ENCODE measurements around the gene SEMA6B.

SEMA6B gene

GRCh38 chr19:4581666-4582553 lies 22.4 kb upstream of the SEMA6B start:
- no peak overlapping the region for H3K18ac ChIP-seq (ENCODE audit: low read length)
- no peak overlapping the region for H3K9ac ChIP-seq (ENCODE audit: low read length)
- no peak overlapping the region for H3K4me3 ChIP-seq (ENCODE audit: low read depth, low read length)
- H2BK12ac ChIP-seq (ENCODE audit: low read length), result no peak overlapping the region
- H3K14ac ChIP-seq (ENCODE audit: low read length), result no peak overlapping the region
- WGBS (ENCODE audit: extremely low coverage, insufficient coverage, insufficient read length), result no CpG with 5 or more reads among the region's 57 CpGs
- no peak overlapping the region for H2AK5ac ChIP-seq (ENCODE audit: low read length)
- H3K27ac ChIP-seq (ENCODE audit: low read depth, low read length), result no peak overlapping the region
- H3K23ac ChIP-seq (ENCODE audit: low read length), result no peak overlapping the region
- peaks cover 7% of the 10 kb centered on the region in 2 experiments for H3K4me1 ChIP-seq (ENCODE audit: control insufficient read depth in 1 of 2, insufficient read depth in 2 of 2, low read length in 2 of 2)
- H3K4me2 ChIP-seq (ENCODE audit: low read length), result peak overlapping the region; percentile 64
- H4K91ac ChIP-seq (ENCODE audit: low read depth, low read length), result no peak overlapping the region
- H2BK5ac ChIP-seq (ENCODE audit: low read depth, low read length, poor library complexity), result no peak overlapping the region
- no peak overlapping the region for H2BK120ac ChIP-seq (ENCODE audit: insufficient read depth, low read length, poor library complexity)
- H2AFZ ChIP-seq (ENCODE audit: insufficient read depth, low read length, poor library complexity), result no peak overlapping the region
- peaks cover 36% of the 10 kb centered on the region for H3K27me3 ChIP-seq (ENCODE audit: insufficient read depth, low read length)
- no peaks in the 10 kb centered on the region for H3K36me3 ChIP-seq (ENCODE audit: control insufficient read depth in 1 of 2, insufficient read depth in 2 of 2, low read length in 2 of 2)
- H4K12ac ChIP-seq (ENCODE audit: low read depth, low read length), result no peak overlapping the region
- H3K4ac ChIP-seq (ENCODE audit: low read depth, low read length), result no peak overlapping the region
- H4K8ac ChIP-seq (ENCODE audit: low read depth, low read length), result no peak overlapping the region
- H3K79me1 ChIP-seq (ENCODE audit: low read length), result peaks cover 3% of the 10 kb centered on the region
- no peak for DNase-seq
- H3K9me3 ChIP-seq (ENCODE audit: insufficient read depth, low read depth, low read length), result no peaks in the 10 kb centered on the region
- no peaks in the 10 kb centered on the region for H3K79me2 ChIP-seq (ENCODE audit: control insufficient read depth, insufficient read depth, low read length, poor library complexity)

DNA sequence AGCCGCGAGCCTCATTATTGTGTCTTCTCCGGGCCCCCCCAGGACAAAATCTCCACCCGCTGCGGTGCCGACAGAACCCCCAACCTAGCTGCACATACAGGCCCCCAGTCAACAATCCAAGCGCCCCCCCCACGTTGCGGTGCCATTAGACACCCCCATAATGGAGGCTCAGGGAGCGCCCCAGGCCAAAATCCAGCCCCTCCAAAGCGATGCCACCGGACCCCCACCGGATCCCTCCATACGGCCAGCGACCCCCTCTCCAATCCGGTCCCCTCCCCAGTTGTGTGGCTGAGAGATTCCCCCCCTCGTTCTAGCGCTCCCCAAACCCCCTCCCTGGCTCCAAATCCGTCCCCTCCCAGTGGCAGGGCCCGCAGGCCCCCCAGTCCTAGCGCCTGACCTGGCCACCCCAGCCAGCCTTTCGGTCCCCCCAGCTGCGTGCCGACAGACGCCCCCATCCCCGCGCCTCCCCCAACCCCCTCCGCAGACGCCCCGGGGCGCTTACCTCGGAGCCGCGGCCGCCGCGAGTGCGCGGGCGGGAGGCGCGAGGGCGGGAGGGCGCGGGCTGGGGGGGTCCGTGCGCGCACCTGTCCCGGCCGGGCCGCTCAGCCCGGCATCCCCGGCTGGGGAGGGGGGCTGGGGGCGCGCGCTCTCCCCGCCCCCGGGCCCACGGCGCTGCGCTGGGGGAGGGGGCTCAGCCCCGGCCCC lies 21.6 kb upstream of the SEMA6B start:
- Histone ChIP-seq H3K4me3 (ENCODE audit: low read depth, low read length) (no peak overlapping the region), H3K4me2 (ENCODE audit: low read length) (peak overlapping the region; percentile 64), H3K18ac (ENCODE audit: low read length) (no peak overlapping the region), H2AK5ac (ENCODE audit: low read length) (no peak overlapping the region), H2BK120ac (ENCODE audit: insufficient read depth, low read length, poor library complexity) (no peak overlapping the region), H2AFZ (ENCODE audit: insufficient read depth, low read length, poor library complexity) (no peak overlapping the region), H3K79me1 (ENCODE audit: low read length) (peaks cover 3% of the 10 kb centered on the region), H4K12ac (ENCODE audit: low read depth, low read length) (no peak overlapping the region), H3K4ac (ENCODE audit: low read depth, low read length) (no peak overlapping the region), H3K4me1 (ENCODE audit: control insufficient read depth in 1 of 2, insufficient read depth in 2 of 2, low read length in 2 of 2) (peaks cover 7% of the 10 kb centered on the region in 2 experiments), H3K9ac (ENCODE audit: low read length) (no peak overlapping the region), H4K8ac (ENCODE audit: low read depth, low read length) (no peak overlapping the region), H3K36me3 (ENCODE audit: control insufficient read depth in 1 of 2, insufficient read depth in 2 of 2, low read length in 2 of 2) (no peaks in the 10 kb centered on the region), H2BK5ac (ENCODE audit: low read depth, low read length, poor library complexity) (no peak overlapping the region), H3K9me3 (ENCODE audit: insufficient read depth, low read depth, low read length) (no peaks in the 10 kb centered on the region), H4K91ac (ENCODE audit: low read depth, low read length) (no peak overlapping the region), H3K27me3 (ENCODE audit: insufficient read depth, low read length) (peaks cover 36% of the 10 kb centered on the region), H3K14ac (ENCODE audit: low read length) (no peak overlapping the region), H2BK12ac (ENCODE audit: low read length) (no peak overlapping the region), H3K79me2 (ENCODE audit: control insufficient read depth, insufficient read depth, low read length, poor library complexity) (no peaks in the 10 kb centered on the region), H3K27ac (ENCODE audit: low read depth, low read length) (no peak overlapping the region), H3K23ac (ENCODE audit: low read length) (no peak overlapping the region)
- DNase-seq, result no peak
- WGBS (ENCODE audit: extremely low coverage, insufficient coverage, insufficient read length), result no CpG with 5 or more reads among the region's 62 CpGs

- H3K9me3 ChIP-seq (ENCODE audit: insufficient read depth, low read depth, low read length), result no peaks in the 10 kb centered on the region
- no CpG with 5 or more reads among the region's 50 CpGs for WGBS (ENCODE audit: extremely low coverage, insufficient coverage, insufficient read length)
- no peak overlapping the region for H2AK5ac ChIP-seq (ENCODE audit: low read length)
- H3K79me2 ChIP-seq (ENCODE audit: control insufficient read depth, insufficient read depth, low read length, poor library complexity), result no peaks in the 10 kb centered on the region
- H3K4me2 ChIP-seq (ENCODE audit: low read length), result peak overlapping the region; percentile 14
- no peak overlapping the region for H2AFZ ChIP-seq (ENCODE audit: insufficient read depth, low read length, poor library complexity)
- H2BK120ac ChIP-seq (ENCODE audit: insufficient read depth, low read length, poor library complexity), result no peak overlapping the region
- no peak overlapping the region for H2BK5ac ChIP-seq (ENCODE audit: low read depth, low read length, poor library complexity)
- peaks cover 11 to 12% of the 10 kb centered on the region in 2 experiments for H3K4me1 ChIP-seq (ENCODE audit: control insufficient read depth in 1 of 2, insufficient read depth in 2 of 2, low read length in 2 of 2)
- no peak overlapping the region for H3K14ac ChIP-seq (ENCODE audit: low read length)
- H3K27ac ChIP-seq (ENCODE audit: low read depth, low read length), result no peak overlapping the region
- no peak overlapping the region for H3K23ac ChIP-seq (ENCODE audit: low read length)
- no peak overlapping the region for H3K4ac ChIP-seq (ENCODE audit: low read depth, low read length)
- DNase-seq, result no peak
- H3K9ac ChIP-seq (ENCODE audit: low read length), result no peak overlapping the region
- H2BK12ac ChIP-seq (ENCODE audit: low read length), result no peak overlapping the region
- H4K12ac ChIP-seq (ENCODE audit: low read depth, low read length), result no peak overlapping the region
- peaks cover 36% of the 10 kb centered on the region for H3K27me3 ChIP-seq (ENCODE audit: insufficient read depth, low read length)
- H4K91ac ChIP-seq (ENCODE audit: low read depth, low read length), result no peak overlapping the region
- peaks cover 6% of the 10 kb centered on the region for H3K79me1 ChIP-seq (ENCODE audit: low read length)
- H3K18ac ChIP-seq (ENCODE audit: low read length), result no peak overlapping the region
- H3K4me3 ChIP-seq (ENCODE audit: low read depth, low read length), result no peak overlapping the region
- H3K36me3 ChIP-seq (ENCODE audit: control insufficient read depth in 1 of 2, insufficient read depth in 2 of 2, low read length in 2 of 2), result no peaks in the 10 kb centered on the region
- H4K8ac ChIP-seq (ENCODE audit: low read depth, low read length), result no peak overlapping the region
These were observed 20.8 kb upstream of the SEMA6B start for GRCh38 chr19:4580021-4580901.

GRCh38 chr19:4579389-4579788 lies 19.9 kb upstream of the SEMA6B start:
- Histone ChIP-seq H2AFZ (ENCODE audit: insufficient read depth, low read length, poor library complexity) (no peak overlapping the region), H2BK120ac (ENCODE audit: insufficient read depth, low read length, poor library complexity) (no peak overlapping the region), H3K9me3 (ENCODE audit: insufficient read depth, low read depth, low read length) (no peaks in the 10 kb centered on the region), H3K79me2 (ENCODE audit: control insufficient read depth, insufficient read depth, low read length, poor library complexity) (no peaks in the 10 kb centered on the region), H3K79me1 (ENCODE audit: low read length) (peaks cover 9% of the 10 kb centered on the region), H2BK5ac (ENCODE audit: low read depth, low read length, poor library complexity) (no peak overlapping the region), H3K4me3 (ENCODE audit: low read depth, low read length) (no peak overlapping the region), H3K4me1 (ENCODE audit: control insufficient read depth in 1 of 2, insufficient read depth in 2 of 2, low read length in 2 of 2) (peaks cover 13% of the 10 kb centered on the region in 2 experiments), H3K14ac (ENCODE audit: low read length) (no peak overlapping the region), H3K18ac (ENCODE audit: low read length) (no peak overlapping the region), H3K9ac (ENCODE audit: low read length) (no peak overlapping the region), H4K8ac (ENCODE audit: low read depth, low read length) (no peak overlapping the region), H4K91ac (ENCODE audit: low read depth, low read length) (no peak overlapping the region), H2AK5ac (ENCODE audit: low read length) (no peak overlapping the region), H3K4me2 (ENCODE audit: low read length) (no peak overlapping the region), H4K12ac (ENCODE audit: low read depth, low read length) (no peak overlapping the region), H3K27me3 (ENCODE audit: insufficient read depth, low read length) (peaks cover 29% of the 10 kb centered on the region), H3K36me3 (ENCODE audit: control insufficient read depth in 1 of 2, insufficient read depth in 2 of 2, low read length in 2 of 2) (no peaks in the 10 kb centered on the region), H3K27ac (ENCODE audit: low read depth, low read length) (no peak overlapping the region), H2BK12ac (ENCODE audit: low read length) (no peak overlapping the region), H3K4ac (ENCODE audit: low read depth, low read length) (no peak overlapping the region), H3K23ac (ENCODE audit: low read length) (no peak overlapping the region)
- WGBS (ENCODE audit: extremely low coverage, insufficient coverage, insufficient read length), result no CpG with 5 or more reads among the region's 8 CpGs
- DNase-seq, result no peak
